CD4-positive, alpha-beta T cell (primary cell): ENCODE data around the gene MFN2. TPM values are rescaled to one million over a fixed set of nuclear protein-coding genes. Genes with fewer than 3 reads are reported as not detected.

ENCODE experiments used
- ATAC-seq: fragments of 200-7000 bp; cut with Tn5 transposase; one replicate; pipeline ENCODE4 v1.10.0; 2022; ENCODE audit warnings: mild to moderate bottlenecking; ENCODE audit not compliant: poor library complexity
- CTCF ChIA-PET: fragments of 350-600 bp; sonication (Branson Sonifier 250); formaldehyde crosslinking; loops from one replicate; lab custom pipeline; 2021; ENCODE audit warnings: antibody characterized with exemption, inconsistent platforms; lab: Charles Lee
- POLR2A ChIA-PET: fragments of 350-600 bp; sonication (Branson Sonifier 250); formaldehyde crosslinking; loops from one replicate; lab custom pipeline; 2021; ENCODE audit warnings: antibody characterized with exemption, inconsistent platforms; lab: Charles Lee
- DNase-seq, 14 experiments: peaks; one replicate each; pipeline ENCODE4 v3.0.0-alpha.2; 2013 to 2020; ENCODE audit warnings: mixed read lengths in 2 of 14
- H3K27ac ChIP-seq, 2 donors: one replicate each; pipeline versions ENCODE4 v1.5.1 to v1.7.0; 2013; ENCODE audit warnings: low read length in 2 of 2, low read depth in 1 of 2, mild to moderate bottlenecking in 1 of 2
- H3K27me3 ChIP-seq, 2 experiments: 1 replicate in 1 of 2; 2 replicates in 1 of 2; pipeline versions ENCODE4 v1.6.1 to v1.7.0; 2013; ENCODE audit warnings: low read length in 2 of 2, control low read depth in 1 of 2, mild to moderate bottlenecking in 1 of 2, moderate library complexity in 1 of 2; ENCODE audit not compliant: insufficient read depth in 2 of 2, control insufficient read depth in 1 of 2
- H3K36me3 ChIP-seq: one replicate; pipeline ENCODE4 v1.6.1; 2013; ENCODE audit warnings: low read length, control low read depth; ENCODE audit not compliant: insufficient read depth
- H3K4me1 ChIP-seq: one replicate; pipeline ENCODE4 v1.6.1; 2013; ENCODE audit warnings: low read length, control low read depth; ENCODE audit not compliant: insufficient read depth
- H3K4me3 ChIP-seq: one replicate; pipeline ENCODE4 v1.5.1; 2013; ENCODE audit warnings: mild to moderate bottlenecking, low read length, moderate library complexity
- H3K9me3 ChIP-seq, 2 experiments: 1 replicate in 1 of 2; 2 replicates in 1 of 2; pipeline versions ENCODE4 v1.6.1 to v1.7.0; 2013; ENCODE audit warnings: low read length in 2 of 2, mild to moderate bottlenecking in 2 of 2, control low read depth in 1 of 2, moderate library complexity in 1 of 2; ENCODE audit not compliant: control insufficient read depth in 1 of 2, insufficient read depth in 1 of 2
- H3K27ac Mint-ChIP-seq: one replicate; pipeline ENCODE4 v1.8.0; 2020; ENCODE audit warnings: mixed read lengths
- H3K27me3 Mint-ChIP-seq: one replicate; pipeline ENCODE4 v1.8.0; 2021; ENCODE audit warnings: mixed read lengths
- H3K36me3 Mint-ChIP-seq: one replicate; pipeline ENCODE4 v1.8.0; 2021; ENCODE audit warnings: low read depth, mixed read lengths
- H3K4me1 Mint-ChIP-seq: one replicate; pipeline ENCODE4 v1.8.0; 2021; ENCODE audit warnings: low read depth, mixed read lengths
- H3K4me3 Mint-ChIP-seq: one replicate; pipeline ENCODE4 v1.8.0; 2020; ENCODE audit warnings: mild to moderate bottlenecking, mixed read lengths
- H3K9me3 Mint-ChIP-seq: one replicate; pipeline ENCODE4 v1.8.0; 2020; ENCODE audit warnings: mixed read lengths
- CTCF ChIP-seq: fragments of 200-600 bp; IDR thresholded peaks from one replicate; pipeline ENCODE4 v1.8.0; 2022; ENCODE audit warnings: antibody characterized with exemption, mild to moderate bottlenecking
- intact Hi-C, 2 experiments: fragments of 100-400 bp; cut with DNase I in 1 of 2; cut with micrococcal nuclease in 1 of 2; formaldehyde crosslinking; loops; one replicate each; pipeline versions ENCODE4 v1.15.1 to v1.9.0; 2023 to 2025; cut with DNase I, micrococcal nuclease
- total RNA-seq, 174 experiments: library from RNA in 2 of 174; stranded (reverse) in 2 of 174; gene quantifications; one replicate each; pipeline ENCODE4 v1.2.3 and lab custom pipeline; 2021 to 2026

The MFN2 gene
- total RNA-seq, 2 experiments from 2014 or later, result 33.0 to 38.1 TPM

- H3K36me3 ChIP-seq, result peaks cover 3% of the 10 kb centered on the region
- TF ChIP-seq CTCF, result no peak
- H3K4me3 ChIP-seq, result no peak overlapping the region
- Mint-ChIP-seq H3K4me3 (no peak overlapping the region), H3K4me1 (peaks cover 28% of the 10 kb centered on the region), H3K27ac (no peak overlapping the region), H3K9me3 (no peaks in the 10 kb centered on the region), H3K27me3 (no peaks in the 10 kb centered on the region), H3K36me3 (peaks cover 15% of the 10 kb centered on the region)
- H3K27ac ChIP-seq, result no peak overlapping the region
- H3K27me3 ChIP-seq, result no peaks in the 10 kb centered on the region
- POLR2A ChIA-PET, result interaction anchor here (5.6 kb wide), 1 partner anchor 69 kb away, joined by 133 read pairs; no protein-coding TSS in a partner anchor
- intact Hi-C loops, result no loop called here
- CTCF ChIA-PET, result no interaction called here
- no peaks in the 10 kb centered on the region for H3K9me3 ChIP-seq
- DNase-seq (no peak), ATAC-seq (no peak)
- peaks cover 22% of the 10 kb centered on the region for H3K4me1 ChIP-seq
Observed at GRCh38 chr1:11978301-11978700, 1.9 kb upstream of the MFN2 start.

- ATAC-seq (no peak), DNase-seq (no peak)
- H3K4me1 Mint-ChIP-seq, result peaks cover 37% of the 10 kb centered on the region
- Histone ChIP-seq H3K27ac (peak overlapping the region; percentile 90 to 97), H3K9me3 (no peaks in the 10 kb centered on the region), H3K4me3 (peak overlapping the region; percentile 90), H3K27me3 (no peaks in the 10 kb centered on the region), H3K4me1 (peaks cover 22% of the 10 kb centered on the region), H3K36me3 (peaks cover 12% of the 10 kb centered on the region)
- H3K27ac Mint-ChIP-seq, result peak overlapping the region; percentile 93
- ChIA-PET CTCF (interaction anchor here (1.5 kb wide), 1 partner anchor 72 kb away, joined by 5 read pairs; no protein-coding TSS in a partner anchor), POLR2A (interaction anchor here (1.4 to 5.6 kb wide), 5 partner anchors 40 to 172 kb away, joined by 3 to 133 read pairs (median 6); partner anchors contain the start of genes MIIP and PLOD1)
- peaks cover 24% of the 10 kb centered on the region for H3K36me3 Mint-ChIP-seq
- intact Hi-C loops, result no loop called here
- TF ChIP-seq CTCF, result no peak
- H3K9me3 Mint-ChIP-seq, result no peaks in the 10 kb centered on the region
- peak overlapping the region; percentile 91 for H3K4me3 Mint-ChIP-seq
- no peaks in the 10 kb centered on the region for H3K27me3 Mint-ChIP-seq
Observed at GRCh38 chr1:11979028-11979850, 1.0 kb upstream of the MFN2 start.

- H3K27ac ChIP-seq, result peak overlapping the region; percentile 90 to 97
- H3K4me1 ChIP-seq, result peaks cover 25% of the 10 kb centered on the region
- DNase-seq, result peak in 1 of 14 experiments; percentile 5
- H3K36me3 ChIP-seq, result peaks cover 18% of the 10 kb centered on the region
- peak overlapping the region; percentile 90 for H3K4me3 ChIP-seq
- Mint-ChIP-seq H3K27me3 (no peaks in the 10 kb centered on the region), H3K9me3 (no peaks in the 10 kb centered on the region), H3K36me3 (peaks cover 36% of the 10 kb centered on the region), H3K27ac (peak overlapping the region; percentile 93), H3K4me3 (peak overlapping the region; percentile 96), H3K4me1 (peaks cover 46% of the 10 kb centered on the region)
- TF ChIP-seq CTCF, result no peak
- H3K27me3 ChIP-seq, result no peaks in the 10 kb centered on the region
- intact Hi-C loops, result loop anchor here (1.0 to 5.0 kb wide), 8 partner anchors 39 to 247 kb away; partner anchors contain the start of genes MIIP (in 2 of the 2), CLCN6 (in 1 of the 2), KIAA2013 (in 1 of the 2) and PLOD1 (in 1 of the 2)
- H3K9me3 ChIP-seq, result no peaks in the 10 kb centered on the region
- ATAC-seq, result no peak
- POLR2A ChIA-PET, result interaction anchor here (1.0 to 5.6 kb wide), 6 partner anchors 39 to 261 kb away, joined by 3 to 133 read pairs (median 6); partner anchors contain the start of genes MIIP and PLOD1
- CTCF ChIA-PET, result interaction anchor here (1.5 kb wide), 1 partner anchor 73 kb away, joined by 5 read pairs; no protein-coding TSS in a partner anchor
Observed at GRCh38 chr1:11980676-11980972, 380 bp downstream of the MFN2 start.
